NCI-H2196 (cell line): ENCODE measurements around the gene MS4A6E.

Source experiments
- DNase-seq: peaks from one replicate; lab custom pipeline; 2025; ENCODE audit not compliant: unreplicated experiment; lab: John Stamatoyannopoulos, UW

Gene MS4A6E

DNA sequence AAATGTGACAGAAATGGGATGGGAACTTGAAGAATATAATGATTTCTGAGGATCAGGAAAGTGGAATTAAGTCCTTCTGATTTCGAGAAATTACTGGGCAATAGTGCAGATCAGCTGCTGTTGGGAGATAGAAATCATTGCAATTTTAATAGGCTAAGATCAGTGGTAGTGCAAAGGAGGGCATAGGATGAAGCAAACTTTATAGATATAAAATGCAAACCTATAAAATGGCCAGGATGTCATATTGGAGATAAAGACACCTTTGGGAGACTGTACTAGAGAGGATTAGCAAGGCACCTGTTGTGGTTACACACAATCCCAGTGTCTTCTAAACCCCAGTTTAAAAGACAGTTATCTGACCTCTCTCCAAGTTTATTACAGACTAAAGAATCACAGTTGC is 44.8 kb downstream of the MS4A6E start:
- DNase-seq: no peak

DNA sequence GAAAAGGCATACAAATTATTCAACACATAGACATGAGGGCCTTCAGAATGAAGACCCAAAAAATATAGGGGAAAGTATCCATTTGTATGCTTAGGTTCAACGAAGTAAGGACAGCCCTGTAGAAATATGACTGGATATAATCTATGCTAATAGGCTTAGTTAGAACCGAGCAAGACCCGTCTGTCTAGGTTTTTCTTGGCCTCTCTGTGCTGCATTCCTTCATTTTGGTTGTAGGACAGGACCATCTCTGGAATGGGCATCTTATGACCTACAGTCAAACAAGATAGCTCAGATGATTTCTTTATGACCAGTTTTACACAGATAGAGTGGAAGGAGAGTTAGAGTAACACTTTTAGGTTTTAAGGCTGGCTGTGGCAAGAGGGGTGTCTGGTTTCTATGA is 45.7 kb downstream of the MS4A6E start:
- no peak for DNase-seq

- no peak for DNase-seq
Measured at GRCh38 chr11:60375316-60375715, 48.3 kb downstream of the MS4A6E start.

- DNase-seq: no peak
Measured at GRCh38 chr11:60376601-60377000, 49.5 kb downstream of the MS4A6E start.

DNA sequence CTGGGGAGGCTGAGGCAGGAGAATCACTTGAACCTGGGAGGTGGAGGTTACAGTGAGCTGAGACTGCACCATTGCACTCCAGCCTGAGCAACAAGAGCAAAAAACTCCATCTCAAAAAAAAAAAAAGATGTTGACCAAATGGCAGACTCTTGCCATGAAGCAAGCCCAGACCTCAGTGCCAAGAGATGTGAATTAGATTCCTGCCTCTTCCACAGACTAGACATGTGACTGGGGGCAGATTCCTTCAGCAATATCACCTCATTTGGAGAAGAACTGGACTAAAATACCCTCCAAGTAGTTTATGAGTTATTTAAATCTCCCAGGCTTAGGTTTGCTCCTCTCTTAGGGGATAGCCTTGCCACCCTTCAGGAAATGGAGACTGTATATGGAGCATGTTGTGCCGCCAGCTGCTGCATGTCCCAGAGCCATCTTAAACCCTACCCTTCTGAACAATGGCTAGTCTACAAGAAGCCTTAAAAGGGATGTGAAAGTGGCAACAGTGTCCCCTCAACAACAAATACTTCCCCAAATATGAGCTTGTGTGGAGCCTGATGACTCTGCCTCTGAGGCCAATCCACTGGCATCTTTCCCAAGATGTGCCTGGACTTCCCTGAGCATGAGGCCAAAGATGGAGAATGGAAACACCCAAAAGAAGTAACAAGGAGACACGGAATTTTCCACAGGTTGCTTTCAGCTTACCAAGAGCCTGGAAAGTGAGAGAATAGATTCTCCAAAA is 50.5 kb downstream of the MS4A6E start:
- no peak for DNase-seq

DNA sequence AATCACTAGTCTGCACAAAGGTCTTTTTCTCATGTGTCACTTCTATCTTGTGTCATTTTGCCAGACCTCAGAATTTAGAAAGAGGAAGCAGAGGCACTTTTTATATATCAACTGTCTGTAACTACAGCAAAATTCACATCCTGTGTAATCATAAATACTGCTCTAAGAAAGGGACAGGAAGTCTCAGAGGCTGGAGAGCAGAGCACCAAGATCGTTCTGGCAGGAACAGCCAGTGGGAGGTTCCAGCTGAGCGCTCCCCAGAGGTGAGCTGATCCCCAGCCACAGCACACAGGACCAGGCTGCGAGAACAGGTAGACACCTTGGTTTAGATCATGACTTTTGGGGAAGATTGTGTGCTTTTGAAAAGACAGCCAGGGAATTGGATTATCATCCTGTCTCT is 51.3 kb downstream of the MS4A6E start, which contains the start of gene MS4A7:
MS4A7 (plus strand) TSS at position 179 of the 400 bp plus-strand sequence. CDS start 4,610 bp downstream, outside the sequence.
- no peak for DNase-seq

- DNase-seq: no peak
Measured at GRCh38 chr11:60389279-60389910, 62.3 kb downstream of the MS4A6E start.

DNA sequence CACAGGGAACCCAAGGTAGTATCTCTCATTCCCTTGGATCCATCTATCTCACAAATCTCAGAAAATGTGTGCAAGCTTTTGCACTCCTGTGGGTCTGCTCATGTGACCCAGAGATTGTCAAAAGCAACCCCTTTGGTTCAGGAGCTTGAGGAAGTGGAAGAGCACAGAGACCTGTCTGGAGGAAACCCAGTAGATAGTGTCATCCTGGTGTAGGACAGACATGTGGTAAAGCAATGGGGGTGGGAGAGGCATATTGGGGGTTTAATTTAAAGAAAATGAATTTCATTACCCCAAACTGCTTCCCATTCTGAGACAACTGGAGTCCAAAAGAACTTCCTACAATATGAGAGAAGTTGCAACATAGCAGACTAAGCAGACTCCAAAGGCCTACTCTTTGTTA is 63.4 kb downstream of the MS4A6E start:
- DNase-seq: no peak
